Sigmoid colon (tissue), 7 donors: ENCODE results near the gene ZNF746. TPM values are rescaled to one million over a fixed set of nuclear protein-coding genes. Genes with fewer than 3 reads are reported as not detected.

Source experiments
- DNase-seq: peaks from one replicate; pipeline ENCODE4 v3.0.0-alpha.2; 2019
- H3K27ac ChIP-seq, 4 donors: fragments of 200-600 bp; sonication (generic); one replicate each; pipeline ENCODE4 v1.5.1; 2016 to 2019; ENCODE audit warnings: mild to moderate bottlenecking in 1 of 4
- H3K27me3 ChIP-seq, 3 donors: fragments of 200-600 bp; sonication (generic); one replicate each; pipeline ENCODE4 v1.5.1; 2019; ENCODE audit warnings: mild to moderate bottlenecking in 1 of 3
- H3K36me3 ChIP-seq, 4 donors: fragments of 200-600 bp; sonication (generic); one replicate each; pipeline ENCODE4 v1.5.1; 2016 to 2019
- H3K4me1 ChIP-seq, 4 donors: fragments of 200-600 bp; sonication (generic); one replicate each; pipeline ENCODE4 v1.5.1; 2017 to 2019
- H3K4me3 ChIP-seq, 4 donors: fragments of 200-600 bp; sonication (generic); one replicate each; pipeline ENCODE4 v1.5.1; 2017 to 2019; ENCODE audit warnings: mild to moderate bottlenecking in 2 of 4, moderate library complexity in 1 of 4
- H3K9me3 ChIP-seq, 4 donors: fragments of 200-600 bp in 3 of 4; sonication (generic) in 3 of 4; one replicate each; pipeline versions ENCODE4 v1.5.1 to v1.6.1; 2013 to 2019
- EP300 ChIP-seq, 4 donors: sonication (generic); formaldehyde crosslinking; IDR thresholded peaks; one replicate each; pipeline ENCODE4 v1.6.1; 2017; ENCODE audit warnings: antibody characterized with exemption in 4 of 4
- POLR2A ChIP-seq, 2 donors: fragments of 450-650 bp; IDR thresholded peaks; one replicate each; pipeline ENCODE4 v1.6.1; 2016; ENCODE audit warnings: antibody characterized with exemption in 2 of 2, mild to moderate bottlenecking in 2 of 2, moderate library complexity in 2 of 2
- POLR2AphosphoS5 ChIP-seq, 4 donors: sonication (generic); formaldehyde crosslinking; IDR thresholded peaks; one replicate each; pipeline ENCODE4 v1.6.1; 2017; ENCODE audit warnings: antibody characterized with exemption in 4 of 4
- WGBS, 2 donors: extraction: QIAGEN DNeasy Blood & Tissue Kit; methylation state at CpG; one replicate each; pipeline ENCODE4 v1.1.7; 2013; 5-methylcytosine and 5-hydroxymethylcytosine counted together
- intact Hi-C: fragments of 100-400 bp; cut with DNase I; formaldehyde crosslinking; loops from one replicate; pipeline ENCODE4 v1.15.1; 2023
- polyA plus RNA-seq, 3 donors: library from polyadenylated mRNA; stranded (reverse); fragments of 200-250 nt; gene quantifications; one replicate each; pipeline ENCODE4 v1.2.3, GENCODE V29; 2013
- total RNA-seq, 4 donors: library from RNA; depleted of rRNA; stranded (reverse); fragments of >200 nt; gene quantifications; one replicate each; pipeline ENCODE4 v1.1.0, GENCODE V29; 2016
- TF ChIP-seq, protein P1 (sequence below), 4 experiments: fragments of 450-650 bp in 3 of 4; fragments of 200-600 bp in 1 of 4; IDR thresholded peaks; one replicate each; pipeline ENCODE4 v1.5.1; 2016 to 2019; ENCODE audit warnings: antibody characterized with exemption in 4 of 4, mild to moderate bottlenecking in 3 of 4, moderate library complexity in 2 of 4
- donor health status: healthy with polysubstance abuse.
- donor health status: Bipolar disorder and iron deficiency.
- donor health status: healthy.

The ZNF746 gene
- total and polyA plus RNA-seq, 7 donors = 4.2 to 18.9 (median 16.4) TPM

DNA sequence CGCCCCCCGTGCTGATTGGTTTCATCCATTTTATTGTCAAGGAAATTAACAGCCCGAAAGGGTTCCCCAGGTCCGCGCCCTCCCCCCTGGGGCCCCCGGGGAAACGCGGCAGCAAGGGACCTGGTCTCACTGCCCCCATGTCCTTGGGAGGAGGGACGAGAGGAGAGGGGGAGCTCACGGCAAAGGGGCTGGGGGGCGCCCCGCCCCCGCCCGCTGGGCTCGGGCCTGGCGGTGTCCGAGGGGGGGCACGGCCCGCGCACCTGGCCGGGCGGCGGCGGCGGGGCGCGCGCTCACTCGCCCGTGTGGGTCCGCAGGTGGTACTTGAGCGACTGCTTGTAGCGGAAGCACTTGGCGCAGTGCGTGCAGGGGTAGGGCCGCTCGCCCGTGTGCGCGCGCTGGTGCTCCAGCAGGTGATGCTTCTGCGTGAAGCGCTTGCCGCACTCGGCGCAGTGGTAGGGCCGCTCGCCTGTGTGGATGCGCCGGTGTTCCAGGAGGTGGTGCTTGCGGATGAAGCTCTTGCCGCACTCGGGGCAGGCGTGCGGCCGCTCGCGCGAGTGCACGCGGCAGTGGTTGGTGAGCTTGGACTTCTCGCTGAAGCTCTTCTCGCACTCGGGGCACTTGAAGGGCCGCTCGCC lies 66.0 kb downstream of the ZNF746 start:
- DNase-seq = no peak
- WGBS, 2 donors = 95 to 97% methylated on average over 66 of the region's 66 CpGs
- H3K9me3 ChIP-seq = no peaks in the 10 kb centered on the region
- intact Hi-C loops = no loop called here
- H3K27ac ChIP-seq = no peak overlapping the region
- H3K4me1 ChIP-seq = no peaks in the 10 kb centered on the region
- H3K27me3 ChIP-seq = no peaks in the 10 kb centered on the region
- TF ChIP-seq EP300 (IDR thresholded peaks at IDR 0.05) = no peak
- TF ChIP-seq, protein P1, sequence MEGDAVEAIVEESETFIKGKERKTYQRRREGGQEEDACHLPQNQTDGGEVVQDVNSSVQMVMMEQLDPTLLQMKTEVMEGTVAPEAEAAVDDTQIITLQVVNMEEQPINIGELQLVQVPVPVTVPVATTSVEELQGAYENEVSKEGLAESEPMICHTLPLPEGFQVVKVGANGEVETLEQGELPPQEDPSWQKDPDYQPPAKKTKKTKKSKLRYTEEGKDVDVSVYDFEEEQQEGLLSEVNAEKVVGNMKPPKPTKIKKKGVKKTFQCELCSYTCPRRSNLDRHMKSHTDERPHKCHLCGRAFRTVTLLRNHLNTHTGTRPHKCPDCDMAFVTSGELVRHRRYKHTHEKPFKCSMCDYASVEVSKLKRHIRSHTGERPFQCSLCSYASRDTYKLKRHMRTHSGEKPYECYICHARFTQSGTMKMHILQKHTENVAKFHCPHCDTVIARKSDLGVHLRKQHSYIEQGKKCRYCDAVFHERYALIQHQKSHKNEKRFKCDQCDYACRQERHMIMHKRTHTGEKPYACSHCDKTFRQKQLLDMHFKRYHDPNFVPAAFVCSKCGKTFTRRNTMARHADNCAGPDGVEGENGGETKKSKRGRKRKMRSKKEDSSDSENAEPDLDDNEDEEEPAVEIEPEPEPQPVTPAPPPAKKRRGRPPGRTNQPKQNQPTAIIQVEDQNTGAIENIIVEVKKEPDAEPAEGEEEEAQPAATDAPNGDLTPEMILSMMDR (IDR thresholded peaks at IDR 0.05) = no peak
- TF ChIP-seq POLR2A (IDR thresholded peaks at IDR 0.05) = no peak
- TF ChIP-seq POLR2AphosphoS5 (IDR thresholded peaks at IDR 0.05) = no peak
- H3K36me3 ChIP-seq = peaks cover 17 to 61% (median 25%) of the 10 kb centered on the region in 4 donors
- H3K4me3 ChIP-seq = no peak overlapping the region

DNA sequence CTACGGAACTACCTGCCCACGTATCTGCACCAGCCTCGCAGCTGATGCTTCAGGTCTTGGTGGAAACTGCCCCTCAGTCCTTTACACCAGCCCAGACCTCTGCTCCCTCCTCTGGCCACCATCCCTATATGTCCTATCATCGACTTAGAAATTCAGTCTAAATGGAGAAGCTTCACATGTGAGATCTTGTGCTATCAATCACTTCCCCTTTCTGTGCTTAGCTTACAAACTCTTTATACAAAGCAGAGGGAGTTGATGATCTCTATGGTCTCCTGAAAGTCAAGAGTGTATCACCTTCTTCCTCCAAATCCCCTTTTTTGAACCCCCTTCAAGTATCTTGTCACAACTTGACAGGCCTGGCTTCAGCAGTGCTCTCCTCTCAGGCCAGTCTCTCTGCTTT lies 67.4 kb downstream of the ZNF746 start:
- Histone ChIP-seq H3K27me3 (no peaks in the 10 kb centered on the region), H3K4me1 (no peaks in the 10 kb centered on the region), H3K9me3 (no peaks in the 10 kb centered on the region), H3K4me3 (no peak overlapping the region), H3K27ac (no peak overlapping the region), H3K36me3 (peaks cover 10 to 47% (median 23%) of the 10 kb centered on the region in 4 donors)
- no peak for DNase-seq
- TF ChIP-seq POLR2AphosphoS5 (IDR thresholded peaks at IDR 0.05) = no peak
- intact Hi-C loops = no loop called here
- 91 to 95% methylated on average over 4 of the region's 4 CpGs for WGBS, 2 donors

DNA sequence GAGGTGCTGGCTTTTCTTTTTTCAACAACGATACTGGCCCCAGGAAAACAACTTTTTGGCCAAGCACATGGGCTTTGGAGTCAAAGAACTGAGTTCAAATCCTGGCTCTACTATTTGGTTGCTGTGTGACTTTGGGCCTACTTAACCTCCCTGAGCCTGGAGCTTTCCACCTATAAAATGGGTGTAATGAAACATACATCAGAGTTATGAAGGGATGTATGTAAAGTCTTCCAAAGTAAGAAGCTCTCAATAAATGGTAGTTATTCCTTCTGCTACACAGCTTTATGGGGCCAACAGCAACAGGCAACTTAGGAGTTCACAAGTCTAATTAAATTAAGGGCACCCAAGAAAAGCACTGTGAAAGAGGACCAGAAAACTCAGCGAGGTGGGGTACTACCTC lies 69.7 kb downstream of the ZNF746 start:
- H3K4me3 ChIP-seq = no peak overlapping the region
- H3K9me3 ChIP-seq = no peaks in the 10 kb centered on the region
- TF ChIP-seq POLR2A (IDR thresholded peaks at IDR 0.05) (no peak), EP300 (IDR thresholded peaks at IDR 0.05) (no peak), POLR2AphosphoS5 (IDR thresholded peaks at IDR 0.05) (no peak)
- TF ChIP-seq, protein P1 (IDR thresholded peaks at IDR 0.05) = no peak
- H3K27me3 ChIP-seq = peaks cover 0 to 7% (median 0%) of the 10 kb centered on the region in 3 donors
- no peak overlapping the region for H3K27ac ChIP-seq
- H3K4me1 ChIP-seq = peaks cover 0 to 8% (median 5%) of the 10 kb centered on the region in 4 donors
- no peak for DNase-seq
- peaks cover 9 to 26% (median 15%) of the 10 kb centered on the region in 4 donors for H3K36me3 ChIP-seq
- intact Hi-C loops = no loop called here
- WGBS, 2 donors = 92 to 95% methylated on average over 2 of the region's 2 CpGs

DNA sequence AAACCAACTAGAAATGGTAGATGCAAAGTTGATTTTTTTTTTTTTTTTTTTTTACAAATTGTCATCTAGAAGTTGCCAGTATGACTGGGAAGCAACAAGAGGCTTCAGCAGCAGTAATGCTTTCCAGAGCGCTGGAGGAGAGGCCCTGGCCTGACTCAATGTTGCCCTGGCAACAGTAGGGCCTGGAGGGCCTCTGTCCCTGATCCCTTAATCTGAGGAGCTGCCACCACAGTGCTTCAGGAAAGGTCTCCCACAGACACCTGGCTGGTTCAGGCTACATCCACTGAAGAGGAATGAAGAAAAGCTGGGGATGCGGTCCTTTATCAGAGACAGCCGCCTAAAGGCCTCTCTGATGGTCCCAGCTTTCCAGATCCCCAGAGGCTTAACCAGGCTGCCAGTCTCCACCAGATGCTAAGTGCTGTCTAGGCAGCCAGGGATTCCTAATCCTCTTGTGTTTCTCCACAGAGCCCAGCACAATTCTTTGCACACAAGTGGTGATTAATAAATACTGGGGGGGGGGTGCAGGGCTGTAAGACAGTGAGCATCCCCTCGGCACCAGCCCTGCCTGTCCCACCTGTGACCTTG lies 70.4 kb downstream of the ZNF746 start:
- 93 to 95% methylated on average over 4 of the region's 4 CpGs for WGBS, 2 donors

More for the DNA sequence above, 70.4 kb downstream of the ZNF746 start:
- Histone ChIP-seq H3K27ac (no peak overlapping the region), H3K4me3 (no peak overlapping the region), H3K27me3 (peaks cover 0 to 11% (median 0%) of the 10 kb centered on the region in 3 donors), H3K9me3 (no peaks in the 10 kb centered on the region), H3K4me1 (peaks cover 0 to 12% (median 10%) of the 10 kb centered on the region in 4 donors), H3K36me3 (peaks cover 4 to 18% (median 9%) of the 10 kb centered on the region in 4 donors)
- intact Hi-C loops = no loop called here
- TF ChIP-seq, protein P1 (IDR thresholded peaks at IDR 0.05) = no peak
- TF ChIP-seq EP300 (IDR thresholded peaks at IDR 0.05) (no peak), POLR2A (IDR thresholded peaks at IDR 0.05) (no peak), POLR2AphosphoS5 (IDR thresholded peaks at IDR 0.05) (no peak)
- no peak for DNase-seq
